Measurements from ENCODE around the gene SUPT20HL2.
"Not testable (repeated sequence)": the region's sequence is repeated elsewhere in the genome, so short reads cannot be mapped to it uniquely, and the experiment has no call there.

Gene SUPT20HL2

DNA sequence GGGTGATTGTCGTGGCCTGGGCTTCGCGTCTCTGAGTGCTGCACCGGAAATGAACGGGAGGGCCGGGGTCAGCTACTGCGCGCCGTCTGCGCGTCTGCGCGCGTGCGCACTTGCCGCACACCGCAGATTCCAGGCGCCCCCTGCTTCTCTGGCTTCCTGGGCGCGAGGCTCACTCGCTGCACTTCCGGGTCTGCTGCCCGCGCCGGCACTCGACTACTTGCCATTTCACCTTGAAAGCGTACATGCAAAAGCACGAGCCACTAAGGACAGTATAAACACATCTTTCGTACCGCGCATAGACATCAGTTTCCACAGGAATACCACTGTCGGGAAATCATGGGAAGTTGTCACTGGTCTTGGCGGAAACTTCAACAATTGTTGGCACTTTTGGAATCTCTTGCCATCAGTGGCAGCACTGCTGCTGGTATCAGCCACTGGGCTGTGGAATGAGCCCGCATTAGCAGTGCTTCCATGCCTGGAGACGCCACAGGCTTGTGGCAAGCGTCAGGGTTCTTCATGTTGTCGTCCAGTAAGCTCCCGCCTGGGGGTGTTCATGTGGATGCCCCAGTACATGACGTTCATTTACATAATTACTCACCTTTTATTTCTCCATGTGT is at the start of gene SUPT20HL2:
Gene SUPT20HL2, minus strand, starts transcription at position 51 of the 617 bp plus-strand sequence. CDS start 754 bp downstream, outside the sequence.
- DNase-seq (ENCODE audit: low spot score), result no peak

DNA sequence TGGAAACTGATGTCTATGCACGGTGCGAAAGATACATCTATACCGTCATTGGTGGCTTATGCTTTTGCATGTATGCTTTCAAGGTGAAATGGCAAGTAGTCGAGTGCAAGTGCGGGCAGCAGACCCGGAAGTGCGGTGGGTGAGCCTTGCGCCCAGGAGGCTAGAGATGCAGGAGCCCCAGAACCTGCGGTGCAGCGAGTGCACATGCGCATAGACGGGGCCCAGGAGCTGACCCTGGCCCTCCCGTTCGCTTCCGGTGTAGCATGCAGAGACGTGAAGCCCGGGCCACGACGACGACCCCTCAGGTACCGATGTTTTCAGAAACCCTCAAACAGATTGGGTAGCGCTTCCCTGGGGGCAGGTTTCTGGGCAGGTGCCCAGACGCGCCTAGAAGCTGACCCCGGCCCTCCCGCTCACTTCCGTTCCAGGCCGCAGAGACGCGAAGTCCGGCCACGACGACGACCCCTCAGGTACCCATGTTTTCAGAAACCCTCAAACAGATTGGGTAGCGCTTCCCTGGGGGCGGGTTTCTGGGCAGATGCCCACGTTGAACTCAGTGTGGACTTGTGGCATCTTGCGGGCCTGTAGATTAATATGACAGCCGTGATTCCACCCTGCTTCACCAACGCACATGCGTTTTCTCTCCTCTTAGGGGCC is 48.3 kb upstream of the SUPT20HL2 start:
- not testable (repeated sequence) for DNase-seq (ENCODE audit: low spot score)

DNA sequence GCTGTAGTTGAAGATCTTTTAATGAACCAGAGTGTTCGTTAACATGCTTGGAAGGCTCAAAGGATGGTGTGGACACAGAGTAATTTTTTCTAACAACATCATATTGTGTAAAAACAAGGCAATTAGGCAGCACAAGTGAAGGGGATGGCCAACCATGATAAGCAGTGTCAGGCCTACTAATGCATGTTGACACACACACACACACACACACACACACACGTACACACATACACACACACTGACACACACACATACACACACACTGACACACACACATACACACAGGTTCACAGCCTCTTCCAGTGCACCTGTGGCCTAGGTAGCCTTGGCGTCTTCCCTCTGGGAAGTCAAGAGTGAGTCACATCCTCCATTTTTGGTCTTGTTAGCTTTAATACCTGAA is 46.4 kb upstream of the SUPT20HL2 start, which contains the start of gene SUPT20HL1:
Gene SUPT20HL1, plus strand, starts transcription at position 368 of the 400 bp plus-strand sequence. CDS start 2,122 bp downstream, outside the sequence.
- no peak for DNase-seq (ENCODE audit: low spot score)

DNA sequence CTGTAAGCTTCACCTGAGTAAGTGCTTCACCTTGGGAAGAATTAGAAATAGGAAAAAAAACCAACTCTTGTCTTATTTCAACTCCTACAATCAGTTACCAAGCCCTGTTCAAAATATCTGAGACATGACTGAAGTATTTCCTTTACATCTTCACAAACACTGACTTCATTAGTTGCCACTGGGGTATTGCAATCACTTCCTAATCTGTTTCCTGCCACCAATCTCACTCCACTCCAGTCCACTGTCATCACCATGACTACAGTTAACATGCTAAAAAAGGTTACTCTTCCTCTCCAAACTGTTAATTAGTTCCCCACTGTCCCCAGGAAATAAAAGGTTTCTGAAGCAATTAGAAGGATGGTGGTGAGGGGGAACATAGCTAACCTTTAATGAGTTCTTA is 43.2 kb upstream of the SUPT20HL2 start:
- DNase-seq (ENCODE audit: low spot score), result peak; percentile 48

DNA sequence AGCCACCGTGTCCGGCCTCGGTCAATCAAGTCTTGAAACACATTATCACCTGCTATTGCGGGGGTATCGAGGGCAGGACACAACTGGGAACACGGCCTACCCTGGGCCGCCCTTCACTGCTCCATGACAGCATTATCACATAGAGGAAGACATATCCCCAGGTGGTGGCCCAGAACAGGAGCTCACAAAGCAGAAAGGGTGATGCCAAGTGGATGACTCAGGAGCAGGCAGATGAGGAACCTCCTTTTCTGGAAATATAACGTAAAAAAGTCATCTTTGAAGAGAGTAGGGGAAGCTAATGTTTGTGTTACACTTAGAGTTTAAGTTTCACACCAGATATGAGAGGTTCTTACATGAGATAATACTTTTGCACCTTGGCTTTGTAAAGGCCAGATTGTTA is 41.2 kb upstream of the SUPT20HL2 start:
- DNase-seq (ENCODE audit: low spot score), result no peak

DNA sequence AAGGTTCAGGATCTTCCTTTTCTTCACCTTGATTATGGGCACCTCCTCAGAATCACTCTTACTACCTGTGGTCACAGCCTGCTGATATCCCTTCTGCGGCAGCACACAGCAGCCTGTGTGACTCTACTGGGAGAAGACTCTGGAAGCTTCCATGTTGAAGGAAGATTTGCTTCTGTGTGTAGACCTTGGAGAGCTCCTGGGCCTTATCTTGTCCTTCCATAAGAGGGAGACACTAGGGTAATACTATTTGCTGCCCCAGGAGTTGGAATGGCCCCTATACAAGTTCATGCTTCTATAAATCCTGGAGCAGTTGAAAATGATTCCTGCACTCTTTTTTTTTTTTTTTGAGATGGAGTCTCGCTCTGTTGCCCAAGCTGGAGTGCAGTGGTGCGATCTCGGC is 36.3 kb upstream of the SUPT20HL2 start:
- DNase-seq (ENCODE audit: low spot score), result no peak

DNA sequence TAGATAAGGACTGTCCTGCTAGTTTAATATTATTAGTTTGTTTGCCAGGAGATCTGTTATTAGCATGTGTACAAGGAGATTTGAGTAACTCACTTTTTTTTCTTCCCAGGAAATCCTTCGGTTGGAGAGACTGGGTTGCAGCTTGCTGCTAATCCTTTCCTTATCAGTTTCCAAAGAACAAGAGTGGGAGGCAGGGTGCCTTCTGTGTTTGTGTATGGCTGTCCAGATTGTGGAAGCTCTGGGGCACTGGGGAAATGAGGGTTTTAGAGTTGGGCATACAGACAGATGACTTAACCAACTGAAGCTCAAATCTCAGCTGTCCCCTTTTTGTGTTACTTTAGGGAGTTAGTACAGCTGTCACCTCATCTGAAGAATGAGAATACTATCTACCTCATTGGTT is 34.0 kb upstream of the SUPT20HL2 start:
- no peak for DNase-seq (ENCODE audit: low spot score)

DNA sequence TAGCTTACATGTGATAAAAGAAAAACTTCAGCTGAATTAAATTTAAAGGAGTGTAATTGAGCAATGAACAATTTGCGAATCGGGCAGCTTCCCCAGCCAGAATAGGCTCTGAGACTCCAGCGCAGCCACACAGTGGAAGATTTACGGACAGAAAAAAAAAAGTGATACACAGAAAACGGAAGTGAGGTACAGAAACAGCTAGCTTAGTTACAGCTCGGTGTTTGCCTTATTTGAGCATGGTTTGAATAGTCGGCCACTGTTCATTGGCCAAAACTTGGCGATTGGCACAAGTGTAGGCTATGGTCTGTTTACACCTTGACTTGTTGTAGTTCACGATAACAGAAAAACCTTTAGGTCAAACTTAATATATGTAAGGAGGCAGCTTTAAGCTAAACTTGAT is 29.9 kb upstream of the SUPT20HL2 start:
- no peak for DNase-seq (ENCODE audit: low spot score)

DNA sequence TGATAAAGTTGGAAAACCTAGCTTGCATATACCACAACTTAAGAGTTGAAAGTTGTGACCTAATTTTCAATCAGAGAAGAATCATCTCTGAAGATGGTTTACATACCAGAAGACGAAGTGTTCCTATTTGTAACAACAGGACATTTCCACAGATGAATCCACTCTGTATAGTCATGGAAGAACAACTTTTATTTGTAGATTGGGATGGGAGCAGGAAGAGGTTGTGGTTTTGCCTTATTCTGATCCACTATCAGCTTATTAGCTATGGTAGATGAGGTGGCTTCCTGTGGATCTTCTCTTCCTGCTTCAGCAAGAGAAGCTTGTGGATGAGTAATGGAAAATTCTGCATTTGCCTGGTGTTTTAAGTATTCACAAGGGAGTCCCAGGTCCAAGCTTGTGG is 27.9 kb upstream of the SUPT20HL2 start:
- DNase-seq (ENCODE audit: low spot score), result peak; percentile 36

DNA sequence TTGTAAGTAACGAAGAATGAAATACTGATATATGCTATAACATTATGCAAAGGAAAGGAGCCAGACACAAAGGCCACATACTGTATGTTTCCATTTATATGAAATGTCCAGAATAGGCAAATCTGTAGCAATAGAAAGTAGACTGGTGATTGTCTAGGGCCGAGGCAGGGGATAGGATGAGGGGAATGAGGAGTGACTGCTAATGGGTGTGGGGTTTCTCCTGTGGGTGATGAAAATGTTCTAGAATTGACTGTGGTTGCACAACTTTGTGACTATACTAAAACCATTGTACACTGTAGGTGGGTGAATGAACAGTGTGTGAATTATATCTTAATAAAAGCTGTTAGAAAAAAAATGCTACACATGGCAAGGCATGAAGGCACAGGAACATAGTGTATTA is 26.6 kb upstream of the SUPT20HL2 start:
- DNase-seq (ENCODE audit: low spot score), result no peak

DNA sequence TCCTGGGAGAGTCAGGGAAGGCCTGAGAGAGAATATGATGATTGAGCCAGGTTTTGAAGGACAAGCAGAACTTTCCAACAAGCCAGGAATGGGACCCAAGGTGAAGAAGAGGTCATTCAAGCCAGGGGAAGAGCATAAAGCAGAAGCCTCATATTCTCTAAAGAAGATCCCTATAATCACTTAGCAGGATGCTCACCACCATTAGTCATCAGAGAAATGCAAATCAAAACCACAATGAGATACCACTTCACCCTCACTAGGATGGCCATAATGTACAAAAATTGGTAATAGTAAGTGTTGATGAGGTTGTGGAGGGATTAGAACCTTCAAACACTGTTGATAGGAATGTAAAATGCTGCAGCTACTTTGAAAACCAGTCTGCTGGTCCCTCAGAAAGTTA is 26.0 kb upstream of the SUPT20HL2 start:
- no peak for DNase-seq (ENCODE audit: low spot score)

DNA sequence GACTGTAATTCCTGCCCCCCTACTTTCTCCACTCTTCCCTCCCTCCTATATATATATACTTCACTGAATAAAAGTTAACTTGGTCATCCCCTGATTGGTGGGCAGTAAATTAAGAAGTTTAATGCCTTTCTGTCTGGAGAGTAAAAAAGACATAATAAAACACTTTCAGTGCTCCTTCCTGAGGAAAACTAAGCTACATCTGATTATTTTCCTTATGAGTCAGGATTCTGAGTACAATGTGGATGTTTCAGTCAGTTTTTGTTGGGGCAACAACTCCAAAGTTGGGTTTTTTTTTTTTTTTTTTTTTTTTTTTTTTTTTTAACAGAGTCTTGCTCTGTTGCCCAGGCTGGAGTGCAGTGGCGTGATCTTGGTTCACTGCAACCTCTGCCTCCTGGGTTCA is 22.0 kb upstream of the SUPT20HL2 start:
- no peak for DNase-seq (ENCODE audit: low spot score)

DNA sequence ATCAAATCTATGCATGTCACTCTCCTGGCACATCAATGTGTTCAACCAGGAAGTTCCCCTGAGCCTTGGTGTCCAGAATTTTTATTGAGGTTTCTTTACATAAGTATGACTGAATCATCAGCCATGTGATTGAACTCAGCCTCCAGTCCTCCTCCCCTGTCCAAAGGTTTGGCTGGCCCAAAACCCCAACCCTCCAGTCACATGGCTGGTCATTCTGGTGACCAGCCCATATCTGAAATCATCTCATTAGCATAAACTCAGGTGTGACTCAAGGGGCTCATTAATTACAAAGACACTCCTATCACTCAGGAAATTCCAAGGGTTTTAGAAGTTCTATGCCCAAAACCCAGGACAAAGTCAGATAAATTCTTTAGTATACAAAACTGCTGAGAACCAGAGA is 20.6 kb upstream of the SUPT20HL2 start:
- no peak for DNase-seq (ENCODE audit: low spot score)

DNA sequence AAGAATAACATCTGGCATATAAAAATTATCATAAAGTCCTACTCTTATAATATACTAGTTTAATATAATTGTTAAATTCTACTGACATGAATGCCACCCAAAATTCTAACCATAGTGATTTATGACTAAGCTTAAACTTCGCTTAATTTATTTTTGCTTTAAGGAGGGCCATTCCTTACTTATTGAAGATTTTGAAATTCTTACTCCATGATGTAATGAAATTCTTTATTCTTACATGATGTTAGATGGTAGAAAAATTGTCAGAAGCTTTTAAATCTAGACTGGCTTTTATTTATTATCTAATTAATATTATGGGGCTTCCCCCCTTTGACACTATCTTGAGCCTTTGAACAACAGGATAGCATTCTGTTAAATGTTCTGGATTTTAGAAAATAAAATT is 19.5 kb upstream of the SUPT20HL2 start:
- no peak for DNase-seq (ENCODE audit: low spot score)

DNA sequence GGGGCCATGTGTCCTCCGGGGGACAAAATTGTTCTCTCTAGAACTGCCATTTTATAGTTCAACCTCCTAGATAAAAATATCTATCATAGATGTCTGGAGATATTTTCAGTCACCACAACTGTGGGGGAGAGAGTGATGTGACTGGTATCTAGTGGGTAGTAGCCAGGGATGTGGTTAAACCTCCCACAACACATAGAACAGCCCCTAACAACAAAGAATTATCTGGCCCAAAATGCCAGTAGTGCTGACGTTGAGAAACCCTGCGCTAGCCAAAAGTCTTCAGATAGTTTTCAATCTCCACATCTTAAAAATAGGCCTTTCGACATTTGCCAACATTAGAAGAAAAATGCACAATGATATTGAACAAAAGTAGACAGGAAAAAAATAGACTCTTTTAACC is 19.0 kb upstream of the SUPT20HL2 start:
- DNase-seq (ENCODE audit: low spot score), result no peak

DNA sequence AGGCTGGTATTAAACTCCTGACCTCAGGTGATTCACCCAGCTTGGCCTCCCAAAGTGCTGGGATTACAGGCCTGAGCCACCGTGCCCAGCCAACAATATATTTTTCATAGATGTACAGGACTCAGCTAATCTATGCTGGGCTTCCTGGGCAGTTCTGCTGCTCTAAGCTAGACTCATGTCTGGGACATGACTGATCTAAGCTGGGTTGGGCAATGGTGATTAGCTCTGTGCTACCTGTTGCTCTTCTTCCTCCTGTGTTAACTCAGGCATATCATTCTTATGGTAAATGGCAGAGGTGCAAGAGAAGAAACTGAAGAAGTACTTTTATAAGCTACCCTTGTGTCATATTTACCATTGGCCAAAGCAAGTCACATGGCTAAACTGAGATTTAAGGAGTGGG is 11.4 kb upstream of the SUPT20HL2 start:
- DNase-seq (ENCODE audit: low spot score), result no peak

DNA sequence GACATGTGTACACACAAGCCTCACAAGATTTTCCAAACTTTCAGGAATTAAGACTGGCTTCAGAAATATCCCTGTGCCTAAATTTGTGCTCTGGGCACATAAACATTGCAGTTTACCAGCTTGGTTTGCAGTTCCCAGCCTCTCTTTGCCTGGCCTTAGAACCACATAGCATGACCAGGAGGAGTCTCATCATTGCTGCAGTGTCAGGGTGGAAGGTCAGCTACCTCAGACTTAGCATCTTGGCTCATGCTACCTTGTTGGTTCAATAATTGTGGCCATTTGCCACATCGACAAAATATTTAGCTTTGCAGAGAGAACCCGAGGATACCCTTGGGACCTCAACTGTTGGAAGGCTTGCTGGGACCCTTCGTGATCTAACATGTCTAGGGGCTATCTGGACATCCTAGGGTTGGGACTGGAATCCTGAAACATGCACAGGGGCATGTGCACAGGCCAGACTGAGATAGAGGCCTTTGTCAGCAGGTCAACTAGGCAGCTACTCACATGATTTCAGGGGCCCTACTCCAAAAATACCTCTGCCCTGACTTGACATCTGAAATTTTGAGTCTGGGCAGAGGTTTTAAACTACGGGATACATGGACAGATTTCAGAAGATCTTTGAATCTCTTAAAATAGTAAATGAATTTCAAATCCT is 8.0 kb upstream of the SUPT20HL2 start:
- DNase-seq (ENCODE audit: low spot score), result no peak

DNA sequence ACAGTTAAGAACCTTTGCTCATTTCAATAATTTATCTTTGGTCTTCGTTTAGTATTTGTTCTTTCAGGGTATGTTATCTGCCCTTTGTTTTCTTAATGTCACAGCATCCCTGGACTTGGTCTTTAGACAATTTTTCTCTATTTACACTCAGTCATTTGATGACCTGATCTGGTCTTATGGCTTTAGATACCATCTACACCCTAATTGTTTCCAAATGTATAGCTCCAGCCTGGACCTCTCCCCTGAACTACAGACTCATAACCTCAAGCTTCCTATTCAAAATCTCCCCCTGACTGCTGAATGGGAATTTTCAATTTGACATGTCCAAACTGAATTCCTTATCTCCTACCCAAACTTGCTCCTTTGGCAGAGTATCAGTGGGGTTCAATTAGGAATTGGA is 3.7 kb upstream of the SUPT20HL2 start:
- no peak for DNase-seq (ENCODE audit: low spot score)

DNA sequence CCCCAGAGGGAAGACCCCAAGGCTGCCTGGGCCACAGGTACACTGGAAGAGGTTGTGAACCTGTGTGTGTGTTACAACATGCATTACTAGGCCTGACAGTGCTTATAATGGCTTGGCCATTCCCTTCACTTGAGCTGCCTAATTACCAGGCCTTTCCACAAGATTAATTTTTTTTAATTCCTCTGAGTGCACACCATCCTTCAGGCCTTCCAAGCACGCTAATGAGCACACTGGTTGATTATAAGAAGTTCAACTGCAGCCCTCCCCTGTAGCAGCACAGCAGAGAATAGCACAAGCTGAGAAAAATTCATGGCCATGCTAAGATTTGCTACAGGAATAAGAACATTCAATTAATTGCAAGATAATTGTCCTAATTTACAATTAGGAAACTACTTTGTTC is 2.2 kb upstream of the SUPT20HL2 start:
- no peak for DNase-seq (ENCODE audit: low spot score)

DNA sequence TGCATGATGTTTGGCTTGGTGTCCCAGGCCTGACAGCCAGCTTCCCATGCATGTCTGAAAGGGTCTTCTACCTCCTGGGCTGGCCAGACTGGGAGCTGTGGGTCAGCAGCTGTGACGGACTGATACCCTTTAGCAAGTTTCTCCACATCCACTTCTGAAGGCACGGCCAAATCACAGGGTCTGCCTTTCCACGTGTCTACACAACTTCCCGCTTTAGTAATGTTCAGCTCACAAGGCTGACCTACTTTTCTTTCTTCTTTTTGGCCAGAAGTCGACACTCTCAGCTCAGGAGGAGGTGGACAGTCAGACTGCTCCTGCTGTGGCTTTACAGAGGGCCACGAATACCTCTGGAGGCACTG is 1.6 kb downstream of the SUPT20HL2 start:
- not testable (repeated sequence) for DNase-seq (ENCODE audit: low spot score)

DNA sequence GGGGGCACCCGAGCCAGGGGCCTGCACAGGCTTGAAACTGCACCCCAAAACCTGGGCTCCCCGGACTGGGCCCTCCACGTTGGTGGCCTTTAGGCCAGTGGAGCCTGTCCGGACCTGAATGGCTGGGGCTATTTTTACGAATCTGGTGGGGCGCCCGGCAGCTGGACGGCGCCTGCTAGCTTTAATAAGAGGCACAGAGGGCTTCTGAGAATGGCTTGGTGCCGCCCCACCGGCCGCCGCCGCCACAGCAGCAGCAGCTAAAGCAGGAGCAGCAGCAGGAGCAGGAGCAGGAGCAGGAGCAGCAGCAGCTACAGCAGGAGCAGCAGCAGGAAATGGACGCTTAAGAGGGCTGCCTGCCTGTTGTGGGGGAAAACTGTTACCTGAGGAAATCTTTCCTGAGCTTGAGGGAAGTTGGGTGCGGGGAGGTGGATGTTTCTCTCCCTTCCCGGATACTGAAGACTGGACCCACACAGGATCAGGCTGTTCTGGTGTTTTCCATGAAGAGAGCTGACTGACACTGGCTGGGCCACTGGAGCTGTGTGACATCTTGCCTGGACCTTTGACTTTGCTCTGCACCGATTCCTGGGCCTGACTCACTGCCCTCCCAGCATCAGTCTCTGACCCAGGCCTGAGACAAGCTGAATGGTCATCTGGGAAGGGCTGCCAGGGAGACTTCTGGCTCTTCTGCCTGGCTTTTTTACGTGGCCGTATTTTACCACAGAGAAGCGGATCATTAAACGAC is 2.2 kb downstream of the SUPT20HL2 start:
- DNase-seq (ENCODE audit: low spot score), result not testable (repeated sequence)

DNA sequence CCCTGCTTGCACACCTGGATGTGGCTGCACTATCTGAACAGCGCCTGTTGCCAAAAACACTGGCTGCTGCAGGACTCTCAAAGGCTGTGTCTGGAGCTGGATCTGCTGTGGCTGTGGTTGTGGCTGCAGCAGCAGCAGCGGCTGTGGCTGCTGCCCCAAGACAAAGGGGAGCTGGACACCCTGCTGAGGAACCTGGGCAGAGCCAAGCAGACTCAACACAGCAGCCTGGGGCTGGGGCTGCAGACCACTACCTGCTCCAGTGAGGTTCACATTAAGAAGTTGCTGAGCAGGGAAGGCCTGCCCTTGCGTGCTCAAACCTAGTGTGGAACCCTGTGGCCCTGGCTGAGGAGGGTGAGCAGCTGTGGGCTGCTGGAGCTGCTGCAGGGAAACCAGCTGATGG is 3.0 kb downstream of the SUPT20HL2 start:
- DNase-seq (ENCODE audit: low spot score), result not testable (repeated sequence)

Data from kidney capillary endothelial cell (primary cell).